T follicular helper cell (primary cell): ENCODE results near the gene HOOK2.
"Not testable (repeated sequence)": the region's sequence is repeated elsewhere in the genome, so short reads cannot be mapped to it uniquely, and the experiment has no call there.

Experiments
- DNase-seq: peaks from one replicate; pipeline ENCODE4 v3.0.0-alpha.2; 2020; ENCODE audit warnings: low read depth

Gene HOOK2

GRCh38 chr19:12720851-12721655 lies 54.3 kb downstream of the HOOK2 start:
- no peak for DNase-seq

- no peak for DNase-seq
Observed at GRCh38 chr19:12720296-12720695, 55.1 kb downstream of the HOOK2 start.

GRCh38 chr19:12715929-12716328 lies 59.4 kb downstream of the HOOK2 start:
- no peak for DNase-seq

- no peak for DNase-seq
Observed at GRCh38 chr19:12715102-12715501, 60.2 kb downstream of the HOOK2 start.

GRCh38 chr19:12713304-12713703 lies 62.0 kb downstream of the HOOK2 start:
- DNase-seq, result not testable (repeated sequence)
